ENCODE data around the gene STRN.
"Not testable (repeated sequence)": the region's sequence is repeated elsewhere in the genome, so short reads cannot be mapped to it uniquely, and the experiment has no call there.

Gene STRN

DNA sequence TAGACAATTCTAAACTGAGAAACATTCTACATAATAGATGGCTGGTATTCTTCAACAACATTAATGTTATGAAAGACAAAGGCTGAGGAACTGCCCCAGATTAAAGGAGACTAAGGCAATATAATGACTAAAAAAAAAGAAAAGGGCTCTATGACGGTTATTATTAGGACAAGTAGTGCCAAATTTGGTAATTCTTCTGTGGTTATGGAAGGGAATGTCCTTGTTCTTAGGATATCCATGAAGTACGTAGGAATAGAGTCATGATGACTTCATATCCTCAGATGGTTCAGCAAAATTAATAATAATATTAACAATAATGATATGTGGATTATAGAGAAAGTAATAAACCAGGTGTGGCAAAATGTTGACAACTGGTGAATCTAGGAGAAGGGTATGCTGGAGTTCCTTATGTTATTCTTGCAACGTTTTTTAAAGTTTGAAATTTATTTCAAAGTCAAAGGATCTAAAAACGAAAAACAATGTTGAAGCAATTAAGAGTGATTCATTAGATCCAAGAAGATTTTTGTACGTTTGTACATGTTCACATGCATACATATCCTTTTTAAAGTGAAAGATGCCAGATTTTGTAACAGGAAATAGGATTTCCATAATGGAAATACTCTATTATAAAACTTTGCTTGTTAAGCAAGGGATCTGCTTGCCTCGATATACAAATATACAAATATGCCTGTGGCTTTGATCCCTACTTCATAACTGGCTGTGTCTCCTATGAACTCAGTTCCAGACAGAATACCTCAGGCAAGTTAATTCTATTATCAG, 27.7 kb upstream of the STRN start:
- no peak overlapping the region for H3K4me2 ChIP-seq (ENCODE audit: low read length)
- no peaks in the 10 kb centered on the region for H3K79me2 ChIP-seq (ENCODE audit: low read length)
- H3K27me3 ChIP-seq (ENCODE audit: low read depth, low read length) = no peaks in the 10 kb centered on the region
- H3K4me1 ChIP-seq (ENCODE audit: low read length) = no peaks in the 10 kb centered on the region
- H3K27ac ChIP-seq (ENCODE audit: low read length) = no peak overlapping the region
- TF ChIP-seq EZH2phosphoT487 (IDR thresholded peaks at IDR 0.05; ENCODE audit: low read depth) = no peak
- TF ChIP-seq, protein P1, sequence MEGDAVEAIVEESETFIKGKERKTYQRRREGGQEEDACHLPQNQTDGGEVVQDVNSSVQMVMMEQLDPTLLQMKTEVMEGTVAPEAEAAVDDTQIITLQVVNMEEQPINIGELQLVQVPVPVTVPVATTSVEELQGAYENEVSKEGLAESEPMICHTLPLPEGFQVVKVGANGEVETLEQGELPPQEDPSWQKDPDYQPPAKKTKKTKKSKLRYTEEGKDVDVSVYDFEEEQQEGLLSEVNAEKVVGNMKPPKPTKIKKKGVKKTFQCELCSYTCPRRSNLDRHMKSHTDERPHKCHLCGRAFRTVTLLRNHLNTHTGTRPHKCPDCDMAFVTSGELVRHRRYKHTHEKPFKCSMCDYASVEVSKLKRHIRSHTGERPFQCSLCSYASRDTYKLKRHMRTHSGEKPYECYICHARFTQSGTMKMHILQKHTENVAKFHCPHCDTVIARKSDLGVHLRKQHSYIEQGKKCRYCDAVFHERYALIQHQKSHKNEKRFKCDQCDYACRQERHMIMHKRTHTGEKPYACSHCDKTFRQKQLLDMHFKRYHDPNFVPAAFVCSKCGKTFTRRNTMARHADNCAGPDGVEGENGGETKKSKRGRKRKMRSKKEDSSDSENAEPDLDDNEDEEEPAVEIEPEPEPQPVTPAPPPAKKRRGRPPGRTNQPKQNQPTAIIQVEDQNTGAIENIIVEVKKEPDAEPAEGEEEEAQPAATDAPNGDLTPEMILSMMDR (IDR thresholded peaks at IDR 0.05; ENCODE audit: low read depth, low read length) = no peak
- H3K9ac ChIP-seq (ENCODE audit: low read length) = no peak overlapping the region
- H3K4me3 ChIP-seq (ENCODE audit: low read length) = no peak overlapping the region
- peaks cover 15% of the 10 kb centered on the region for H3K36me3 ChIP-seq (replicated peaks; ENCODE audit: low read depth, low read length)
- H4K20me1 ChIP-seq (ENCODE audit: insufficient read depth, low read length) = no peaks in the 10 kb centered on the region
- H3K9me3 ChIP-seq (ENCODE audit: insufficient read depth, low read length) = no peaks in the 10 kb centered on the region
- no peak overlapping the region for H2AFZ ChIP-seq (ENCODE audit: low read depth, low read length)

DNA sequence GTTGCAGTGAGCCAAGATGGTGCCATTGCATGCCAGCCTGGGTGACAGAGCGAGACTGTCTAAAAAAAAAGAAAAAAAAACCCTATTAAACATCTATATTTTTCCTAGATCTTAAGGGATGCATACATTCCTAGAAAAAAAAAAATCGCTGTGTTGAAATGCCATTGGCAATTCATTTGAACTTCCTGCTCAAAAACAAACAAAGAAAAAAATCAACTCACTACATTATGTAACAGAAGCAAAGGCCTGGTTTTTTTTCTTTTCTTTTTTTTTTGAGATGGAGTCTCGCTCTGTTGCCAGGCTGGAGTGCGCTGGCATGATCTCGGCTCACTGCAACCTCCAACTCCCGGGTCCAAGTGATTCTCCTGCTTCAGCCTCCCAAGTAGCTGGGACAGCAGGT, 21.7 kb upstream of the STRN start:
- Histone ChIP-seq H3K36me3 (replicated peaks; ENCODE audit: low read depth, low read length) (peaks cover 14% of the 10 kb centered on the region), H3K4me1 (ENCODE audit: low read length) (no peaks in the 10 kb centered on the region), H3K4me3 (ENCODE audit: low read length) (no peak overlapping the region), H3K79me2 (ENCODE audit: low read length) (no peaks in the 10 kb centered on the region), H4K20me1 (ENCODE audit: insufficient read depth, low read length) (no peaks in the 10 kb centered on the region), H3K9ac (ENCODE audit: low read length) (no peak overlapping the region), H3K27me3 (ENCODE audit: low read depth, low read length) (no peaks in the 10 kb centered on the region), H3K9me3 (ENCODE audit: insufficient read depth, low read length) (no peaks in the 10 kb centered on the region), H3K27ac (ENCODE audit: low read length) (no peak overlapping the region), H2AFZ (ENCODE audit: low read depth, low read length) (no peak overlapping the region), H3K4me2 (ENCODE audit: low read length) (no peak overlapping the region)
- TF ChIP-seq EZH2phosphoT487 (IDR thresholded peaks at IDR 0.05; ENCODE audit: low read depth) = no peak
- TF ChIP-seq, protein P1 (IDR thresholded peaks at IDR 0.05; ENCODE audit: low read depth, low read length) = no peak

DNA sequence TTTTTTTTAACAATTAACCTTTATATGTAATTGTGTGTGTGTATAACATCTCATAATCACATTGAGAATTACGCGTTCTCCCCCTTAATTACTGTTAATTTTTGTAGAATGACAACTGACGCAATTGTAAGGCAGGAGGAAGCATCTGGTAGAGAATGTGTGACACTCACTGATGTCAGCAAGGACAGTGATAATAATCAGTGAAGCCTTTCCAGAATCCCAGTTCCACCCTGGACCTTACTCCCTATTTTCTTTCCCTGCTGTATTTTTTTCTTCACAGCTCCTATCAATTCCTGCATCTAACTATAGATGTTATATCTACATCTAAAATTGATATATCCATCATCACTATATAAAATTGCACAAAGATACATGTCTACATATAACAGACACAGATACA, 16.1 kb upstream of the STRN start:
- H3K27ac ChIP-seq (ENCODE audit: low read length) = no peak overlapping the region
- no peaks in the 10 kb centered on the region for H4K20me1 ChIP-seq (ENCODE audit: insufficient read depth, low read length)
- TF ChIP-seq, protein P1 (IDR thresholded peaks at IDR 0.05; ENCODE audit: low read depth, low read length) = no peak
- no peak for TF ChIP-seq EZH2phosphoT487 (IDR thresholded peaks at IDR 0.05; ENCODE audit: low read depth)
- no peaks in the 10 kb centered on the region for H3K36me3 ChIP-seq (replicated peaks; ENCODE audit: low read depth, low read length)
- no peak overlapping the region for H2AFZ ChIP-seq (ENCODE audit: low read depth, low read length)
- no peak overlapping the region for H3K4me2 ChIP-seq (ENCODE audit: low read length)
- no peak overlapping the region for H3K9ac ChIP-seq (ENCODE audit: low read length)
- H3K4me1 ChIP-seq (ENCODE audit: low read length) = no peaks in the 10 kb centered on the region
- no peaks in the 10 kb centered on the region for H3K9me3 ChIP-seq (ENCODE audit: insufficient read depth, low read length)
- H3K4me3 ChIP-seq (ENCODE audit: low read length) = no peak overlapping the region
- H3K79me2 ChIP-seq (ENCODE audit: low read length) = no peaks in the 10 kb centered on the region
- H3K27me3 ChIP-seq (ENCODE audit: low read depth, low read length) = no peaks in the 10 kb centered on the region

DNA sequence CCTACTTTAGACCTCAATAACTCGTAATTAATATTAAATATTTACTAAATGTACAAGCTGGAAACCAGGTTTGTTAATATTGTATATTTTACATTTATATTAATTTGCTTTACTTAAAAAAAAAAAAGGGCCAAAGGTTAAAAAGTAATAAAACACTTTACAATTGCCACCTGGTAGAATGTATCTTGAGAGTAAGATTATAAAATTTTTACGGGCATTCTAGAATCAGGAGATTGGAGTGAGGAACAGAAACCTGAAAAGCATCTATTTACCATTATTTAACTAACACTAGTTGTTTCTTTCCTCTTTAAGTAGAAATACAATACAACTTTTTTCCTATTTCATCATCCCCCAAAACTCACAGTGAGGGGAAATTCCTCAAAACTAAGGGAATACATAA, 15.6 kb upstream of the STRN start:
- H2AFZ ChIP-seq (ENCODE audit: low read depth, low read length) = no peak overlapping the region
- no peaks in the 10 kb centered on the region for H3K9me3 ChIP-seq (ENCODE audit: insufficient read depth, low read length)
- no peak overlapping the region for H3K27ac ChIP-seq (ENCODE audit: low read length)
- H3K36me3 ChIP-seq (replicated peaks; ENCODE audit: low read depth, low read length) = no peaks in the 10 kb centered on the region
- no peak overlapping the region for H3K4me3 ChIP-seq (ENCODE audit: low read length)
- TF ChIP-seq, protein P1 (IDR thresholded peaks at IDR 0.05; ENCODE audit: low read depth, low read length) = no peak
- TF ChIP-seq EZH2phosphoT487 (IDR thresholded peaks at IDR 0.05; ENCODE audit: low read depth) = no peak
- H3K4me2 ChIP-seq (ENCODE audit: low read length) = no peak overlapping the region
- no peaks in the 10 kb centered on the region for H3K79me2 ChIP-seq (ENCODE audit: low read length)
- no peaks in the 10 kb centered on the region for H3K4me1 ChIP-seq (ENCODE audit: low read length)
- H3K27me3 ChIP-seq (ENCODE audit: low read depth, low read length) = no peaks in the 10 kb centered on the region
- no peaks in the 10 kb centered on the region for H4K20me1 ChIP-seq (ENCODE audit: insufficient read depth, low read length)
- H3K9ac ChIP-seq (ENCODE audit: low read length) = no peak overlapping the region

DNA sequence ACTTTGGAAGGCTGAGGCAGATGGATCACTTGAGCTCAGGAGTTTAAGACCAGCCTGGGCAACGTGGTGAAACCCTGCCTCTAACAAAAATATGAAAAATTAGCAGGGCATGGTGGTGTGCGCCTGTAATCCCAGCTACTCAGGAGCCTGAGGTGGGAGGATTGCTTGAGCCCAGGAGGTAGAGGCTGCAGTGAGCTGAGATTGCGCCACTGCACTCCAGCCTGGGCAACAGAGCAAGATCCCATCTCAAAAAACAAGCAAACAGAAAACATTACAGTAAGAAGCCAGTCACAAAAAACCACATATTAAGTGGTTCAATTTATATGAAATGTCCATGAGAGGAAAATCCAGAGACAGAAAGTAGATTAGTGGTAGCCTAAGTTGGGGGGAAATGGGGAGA, 12.7 kb upstream of the STRN start:
- H3K4me2 ChIP-seq (ENCODE audit: low read length); H3K9ac ChIP-seq (ENCODE audit: low read length); H3K79me2 ChIP-seq (ENCODE audit: low read length); H3K27me3 ChIP-seq (ENCODE audit: low read depth, low read length); H3K4me1 ChIP-seq (ENCODE audit: low read length); H3K4me3 ChIP-seq (ENCODE audit: low read length); H3K9me3 ChIP-seq (ENCODE audit: insufficient read depth, low read length); H3K27ac ChIP-seq (ENCODE audit: low read length); H2AFZ ChIP-seq (ENCODE audit: low read depth, low read length); H4K20me1 ChIP-seq (ENCODE audit: insufficient read depth, low read length); H3K36me3 ChIP-seq (replicated peaks; ENCODE audit: low read depth, low read length): not testable (repeated sequence)
